Renal cortical epithelial cell (primary cell): ENCODE results near the gene RUFY4. TPM values are rescaled to one million over a fixed set of nuclear protein-coding genes. Genes with fewer than 3 reads are reported as not detected.
"Not testable (repeated sequence)": the region's sequence is repeated elsewhere in the genome, so short reads cannot be mapped to it uniquely, and the experiment has no call there.

ENCODE experiments used
- DNase-seq: peaks from one replicate; pipeline ENCODE4 v3.0.0-alpha.2; 2011; ENCODE audit warnings: low read depth
- total RNA-seq: library from RNA; depleted of rRNA; stranded (reverse); fragments of >200 nt; gene quantifications from 2 replicates; pipeline ENCODE4 v1.2.3, GENCODE V29; 2014

RUFY4 gene
- total RNA-seq, 1 donor from 2014 or later: not detected

- DNase-seq: no peak
These were observed 13.7 kb downstream of the RUFY4 start for GRCh38 chr2:218082586-218083351.

GRCh38 chr2:218083352-218083676 is 14.3 kb downstream of the RUFY4 start:
- DNase-seq: no peak

DNA sequence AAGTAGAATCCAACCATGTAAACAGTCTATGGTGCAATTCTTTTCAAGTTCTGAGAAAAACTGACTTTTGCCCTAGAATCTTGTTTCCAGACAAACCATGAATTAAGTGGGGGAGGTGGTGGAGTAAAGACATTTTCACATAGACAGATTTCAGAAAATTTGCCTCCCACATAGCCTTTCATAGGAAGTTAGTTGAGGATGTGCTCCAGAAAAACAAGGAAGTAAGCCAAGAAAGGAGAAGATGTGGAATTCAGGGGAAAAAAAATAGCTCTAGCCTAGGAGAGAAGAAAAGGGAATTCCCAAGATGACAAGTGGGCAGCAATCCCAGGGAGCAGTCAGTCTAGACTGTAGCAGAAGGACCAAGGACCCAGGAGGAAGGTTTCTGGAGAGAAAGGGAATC is 17.4 kb downstream of the RUFY4 start:
- no peak for DNase-seq

- DNase-seq: no peak
These were observed 20.2 kb downstream of the RUFY4 start for GRCh38 chr2:218089259-218089658.

- no peak for DNase-seq
These were observed 22.7 kb downstream of the RUFY4 start for GRCh38 chr2:218091746-218092145.

- DNase-seq: no peak
These were observed 24.8 kb downstream of the RUFY4 start for GRCh38 chr2:218093879-218094278.

- DNase-seq: no peak
These were observed 26.8 kb downstream of the RUFY4 start for GRCh38 chr2:218095853-218096252.

GRCh38 chr2:218097975-218098374 is 28.9 kb downstream of the RUFY4 start:
- DNase-seq: no peak

DNA sequence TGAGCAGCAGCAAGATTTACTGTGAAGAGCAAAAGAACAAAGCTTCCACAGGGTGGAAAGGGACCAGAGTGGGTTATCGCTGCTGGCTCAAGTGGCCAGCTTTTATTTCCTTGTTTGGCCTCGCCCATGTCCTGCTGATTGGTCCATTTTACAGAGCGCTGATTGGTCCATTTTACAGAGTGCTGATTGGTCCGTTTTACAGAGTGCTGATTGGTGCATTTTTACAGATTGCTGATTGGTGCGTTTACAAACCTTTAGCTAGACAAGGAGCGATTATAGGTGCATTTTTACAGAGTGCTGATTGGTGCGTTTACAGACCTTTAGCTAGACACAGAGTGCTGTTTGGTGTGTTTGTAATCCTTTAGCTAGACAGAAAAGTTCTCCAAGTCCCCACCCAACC is 39.8 kb downstream of the RUFY4 start:
- not testable (repeated sequence) for DNase-seq

DNA sequence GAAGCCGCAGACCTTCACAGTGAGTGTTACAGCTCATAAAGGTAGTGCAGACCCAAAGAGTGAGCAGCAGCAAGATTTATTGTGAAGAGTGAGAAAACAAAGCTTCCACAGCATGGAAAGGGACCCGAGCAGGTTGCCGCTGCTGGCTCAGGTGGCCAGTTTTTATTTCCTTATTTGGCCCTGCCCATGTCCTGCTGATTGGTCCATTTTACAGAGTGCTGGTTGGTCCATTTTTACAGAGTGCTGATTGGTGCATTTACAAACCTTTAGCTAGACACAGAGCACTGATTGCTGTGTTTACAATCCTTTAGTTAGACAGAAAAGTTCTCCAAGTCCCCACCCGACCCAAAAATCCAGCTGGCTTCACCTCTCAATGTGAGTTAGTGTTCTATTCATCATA is 52.7 kb downstream of the RUFY4 start:
- DNase-seq: not testable (repeated sequence)

DNA sequence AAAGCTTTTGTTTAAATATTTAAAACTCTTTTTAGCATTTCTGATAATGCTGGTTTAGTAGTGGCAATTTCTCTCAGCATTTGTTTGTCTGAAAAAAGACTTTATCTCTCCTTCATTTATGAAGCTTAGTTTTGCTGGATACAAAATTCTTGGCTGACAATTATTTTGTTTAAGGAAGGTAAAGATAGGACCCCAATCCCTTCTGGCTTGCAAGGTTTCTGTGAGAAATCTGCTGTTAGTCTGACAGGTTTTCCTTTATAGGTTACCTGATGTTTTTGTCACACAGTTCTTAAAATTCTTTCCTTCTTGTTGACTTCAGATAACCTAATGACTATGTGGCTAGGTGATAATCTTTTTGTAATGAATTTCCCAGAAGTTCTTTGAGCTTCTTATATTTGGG is 53.2 kb downstream of the RUFY4 start:
- not testable (repeated sequence) for DNase-seq

- no peak for DNase-seq
These were observed 54.9 kb downstream of the RUFY4 start for GRCh38 chr2:218123986-218124385.

DNA sequence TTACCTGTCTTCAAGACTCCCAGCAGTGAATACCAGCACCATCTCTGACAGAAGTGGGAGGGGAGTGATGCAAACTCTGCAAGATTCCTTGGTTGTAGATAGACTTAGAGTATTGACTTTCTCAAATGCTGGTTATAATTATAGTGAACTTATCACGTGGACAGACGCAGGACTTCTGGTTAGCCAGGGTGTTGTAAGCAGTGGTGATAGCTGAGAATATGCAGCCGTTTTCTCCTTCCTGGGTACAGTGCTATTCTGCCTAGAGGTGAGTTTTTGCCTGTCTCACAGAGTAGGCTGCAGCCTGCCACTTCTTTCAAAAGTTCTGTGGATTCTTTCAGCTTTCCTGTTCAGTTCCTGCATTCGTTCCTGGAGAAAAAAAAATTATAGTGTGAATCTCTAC is 56.0 kb downstream of the RUFY4 start:
- no peak for DNase-seq

DNA sequence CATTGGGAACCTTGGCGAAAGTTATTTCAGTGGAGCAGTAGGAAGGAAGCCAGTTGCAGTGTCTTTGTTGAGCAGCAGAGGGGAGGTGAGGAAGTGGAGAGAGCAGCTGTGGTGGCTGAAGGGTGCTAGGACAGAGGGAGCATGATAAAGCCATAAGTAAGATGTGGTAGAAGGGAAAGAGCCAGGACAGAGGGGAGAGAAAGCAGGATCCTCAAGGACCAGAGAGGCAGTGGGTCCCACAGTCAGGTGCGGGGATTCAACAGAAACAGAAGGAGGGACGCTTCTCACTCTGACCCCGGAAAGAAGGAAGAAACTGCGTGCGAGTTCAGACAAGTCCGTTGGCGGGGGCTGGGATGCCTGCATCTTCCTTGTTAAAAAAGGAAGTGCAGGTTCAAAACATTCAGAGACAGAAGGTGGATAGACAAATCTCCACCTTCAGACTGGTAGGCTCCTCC is 56.6 kb downstream of the RUFY4 start, which contains the start of gene CXCR2:
TSS of gene CXCR2 (plus strand) at position 403 of the 455 bp plus-strand sequence. CDS start 8,774 bp downstream, outside the sequence.
- DNase-seq: no peak

DNA sequence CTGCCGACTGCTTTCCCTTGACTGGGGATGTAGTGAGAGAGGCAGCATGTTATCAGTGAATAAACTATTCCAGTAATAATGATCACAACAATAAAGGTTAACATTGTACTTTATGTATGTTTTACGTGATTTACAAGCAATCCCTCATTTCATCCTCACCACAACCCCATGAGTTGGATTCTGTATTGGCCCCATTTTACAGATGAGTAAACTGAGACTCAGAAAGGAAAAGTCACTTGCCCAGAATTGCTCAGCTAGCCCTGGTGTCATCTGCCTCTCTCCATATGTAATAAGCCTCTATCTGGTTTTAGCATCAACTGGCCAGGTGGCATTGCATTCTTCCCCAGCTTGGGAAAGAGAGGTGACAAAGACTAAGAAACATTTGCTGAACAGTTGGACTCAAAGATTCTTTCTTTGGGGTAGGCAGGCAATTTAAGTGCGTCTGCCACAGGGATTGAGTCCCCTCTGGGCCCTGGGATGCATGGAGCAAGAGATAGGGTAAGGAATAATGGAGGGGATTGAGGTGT is 58.9 kb downstream of the RUFY4 start:
- DNase-seq: no peak

- DNase-seq: no peak
These were observed 59.9 kb downstream of the RUFY4 start for GRCh38 chr2:218128781-218129457.

GRCh38 chr2:218129458-218130135 is 60.5 kb downstream of the RUFY4 start:
- DNase-seq: peak; percentile 33

- no peak for DNase-seq
These were observed 61.3 kb downstream of the RUFY4 start for GRCh38 chr2:218130377-218130776.

- DNase-seq: no peak
These were observed 61.8 kb downstream of the RUFY4 start for GRCh38 chr2:218130822-218131221.

GRCh38 chr2:218137514-218137913 is 68.5 kb downstream of the RUFY4 start:
- no peak for DNase-seq

DNA sequence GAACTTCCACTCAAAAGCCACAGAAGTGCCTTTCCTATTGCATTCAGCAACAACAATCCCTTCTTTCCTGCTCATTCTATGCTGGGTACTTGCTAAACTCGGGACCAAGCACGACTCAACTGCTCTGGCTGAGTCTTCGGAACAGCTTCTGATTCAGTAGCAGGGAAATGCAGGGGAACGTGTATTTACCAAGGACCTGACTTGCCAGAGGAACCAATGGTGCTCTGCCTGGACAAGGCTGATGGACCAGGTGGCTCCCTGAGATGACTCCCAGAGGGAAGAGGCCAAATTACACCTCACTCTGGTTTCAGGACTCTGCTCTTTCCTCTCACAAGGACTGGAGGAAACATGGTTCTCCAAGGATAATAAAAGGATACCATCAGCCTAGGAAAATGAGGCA is 69.0 kb downstream of the RUFY4 start:
- DNase-seq: no peak
